ENCODE results near the gene ATF6.
"Not testable (repeated sequence)": the region's sequence is repeated elsewhere in the genome, so short reads cannot be mapped to it uniquely, and the experiment has no call there.

ATF6 gene

GRCh38 chr1:161733526-161733925, 32.6 kb upstream of the ATF6 start:
- DNase-seq (ENCODE audit: low read depth), result no peak

GRCh38 chr1:161735837-161736236, 30.3 kb upstream of the ATF6 start:
- no peak for DNase-seq (ENCODE audit: low read depth)

- DNase-seq (ENCODE audit: low read depth), result no peak
These were observed 29.7 kb upstream of the ATF6 start for GRCh38 chr1:161736335-161736969.

GRCh38 chr1:161737625-161738024, 28.5 kb upstream of the ATF6 start:
- no peak for DNase-seq (ENCODE audit: low read depth)

- peak; percentile 25 for DNase-seq (ENCODE audit: low read depth)
These were observed 27.4 kb upstream of the ATF6 start for GRCh38 chr1:161738627-161739287.

- no peak for DNase-seq (ENCODE audit: low read depth)
These were observed 26.1 kb upstream of the ATF6 start for GRCh38 chr1:161739865-161740566.

GRCh38 chr1:161740921-161741320, 25.2 kb upstream of the ATF6 start:
- DNase-seq (ENCODE audit: low read depth), result no peak

- no peak for DNase-seq (ENCODE audit: low read depth)
These were observed 22.9 kb upstream of the ATF6 start for GRCh38 chr1:161743231-161743630.

GRCh38 chr1:161747801-161748200, 18.3 kb upstream of the ATF6 start:
- DNase-seq (ENCODE audit: low read depth), result no peak

GRCh38 chr1:161749509-161750407, 16.4 kb upstream of the ATF6 start, which contains the start of gene DUSP12:
Gene DUSP12, plus strand, starts transcription at chr1:161749786. Its CDS starts 16 bp downstream, at chr1:161749802.
- peak; percentile 80 for DNase-seq (ENCODE audit: low read depth)

- peak; percentile 8 for DNase-seq (ENCODE audit: low read depth)
These were observed 2.5 kb upstream of the ATF6 start for GRCh38 chr1:161763522-161764098.

GRCh38 chr1:161768461-161768860, 2.3 kb downstream of the ATF6 start:
- no peak for DNase-seq (ENCODE audit: low read depth)

GRCh38 chr1:161768986-161769672, 3.0 kb downstream of the ATF6 start:
- no peak for DNase-seq (ENCODE audit: low read depth)

- not testable (repeated sequence) for DNase-seq (ENCODE audit: low read depth)
These were observed 3.5 kb downstream of the ATF6 start for GRCh38 chr1:161769673-161770045.

GRCh38 chr1:161770250-161770649, 4.1 kb downstream of the ATF6 start:
- DNase-seq (ENCODE audit: low read depth), result no peak

- no peak for DNase-seq (ENCODE audit: low read depth)
These were observed 5.0 kb downstream of the ATF6 start for GRCh38 chr1:161771161-161771560.

- no peak for DNase-seq (ENCODE audit: low read depth)
These were observed 5.9 kb downstream of the ATF6 start for GRCh38 chr1:161771973-161772372.

GRCh38 chr1:161772397-161772796, 6.3 kb downstream of the ATF6 start:
- no peak for DNase-seq (ENCODE audit: low read depth)

- no peak for DNase-seq (ENCODE audit: low read depth)
These were observed 7.7 kb downstream of the ATF6 start for GRCh38 chr1:161773791-161774190.

GRCh38 chr1:161777261-161777660, 11.1 kb downstream of the ATF6 start:
- DNase-seq (ENCODE audit: low read depth), result no peak

GRCh38 chr1:161778522-161778921, 12.4 kb downstream of the ATF6 start:
- no peak for DNase-seq (ENCODE audit: low read depth)
